Erythroblast (primary cell): ENCODE data around the gene PDGFA.
A peak's percentile ranks its signal among the peaks of the same experiment; 100 is the strongest.

Experiments
- DNase-seq, 2 experiments: peaks; one replicate each; lab custom pipeline; 2025; lab: John Stamatoyannopoulos, UW
- GATA1 ChIP-seq: IDR thresholded peaks from 2 replicates; pipeline ENCODE4 v1.6.1; 2011; ENCODE audit warnings: low read depth, mild to moderate bottlenecking, control low read depth, low read length, moderate library complexity
- POLR2A ChIP-seq: IDR thresholded peaks from 2 replicates; pipeline ENCODE4 v1.6.1; 2011; ENCODE audit warnings: mild to moderate bottlenecking, low read length

PDGFA gene

DNA sequence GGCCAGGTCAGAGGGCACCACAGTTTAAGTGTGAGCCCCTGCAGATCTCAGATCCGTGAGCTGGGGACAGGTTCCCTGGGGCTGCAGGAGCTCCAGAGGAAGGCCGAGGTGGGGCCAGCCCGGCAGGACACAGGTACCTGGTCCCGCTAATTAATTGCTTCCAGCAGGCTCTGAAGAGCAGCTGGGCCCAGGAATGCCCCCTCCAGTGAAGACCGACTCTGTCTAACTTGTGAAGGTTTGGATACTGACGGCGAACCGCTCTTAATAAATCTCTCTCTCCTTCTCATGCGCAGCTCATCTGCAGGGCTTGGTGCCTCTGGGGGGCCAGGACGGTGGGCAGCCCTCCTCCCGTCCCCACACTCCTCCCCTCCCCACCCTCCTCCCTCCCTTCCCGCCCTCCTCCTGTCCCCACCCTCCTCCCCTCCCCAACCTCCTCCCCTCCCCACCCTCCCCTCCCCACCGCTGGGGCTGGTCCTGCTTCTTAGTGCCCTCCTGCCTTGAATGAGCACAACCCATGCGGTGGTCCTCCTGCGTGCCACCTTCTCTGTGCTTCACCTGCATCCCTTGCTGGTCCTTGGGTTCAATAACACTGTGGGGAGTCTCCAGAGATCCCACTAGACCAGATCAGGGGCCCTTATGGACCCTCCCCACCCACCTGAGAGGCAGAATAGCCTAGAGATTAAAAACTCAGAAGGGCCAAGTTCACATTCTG, 38.3 kb downstream of the PDGFA start:
- DNase-seq, result no peak
- TF ChIP-seq GATA1 (no peak), POLR2A (no peak)

- DNase-seq, result peak in 1 of 2 experiments; percentile 30
- no peak for TF ChIP-seq GATA1
- no peak for TF ChIP-seq POLR2A
Measured at GRCh38 chr7:480531-481218, 39.0 kb downstream of the PDGFA start.

DNA sequence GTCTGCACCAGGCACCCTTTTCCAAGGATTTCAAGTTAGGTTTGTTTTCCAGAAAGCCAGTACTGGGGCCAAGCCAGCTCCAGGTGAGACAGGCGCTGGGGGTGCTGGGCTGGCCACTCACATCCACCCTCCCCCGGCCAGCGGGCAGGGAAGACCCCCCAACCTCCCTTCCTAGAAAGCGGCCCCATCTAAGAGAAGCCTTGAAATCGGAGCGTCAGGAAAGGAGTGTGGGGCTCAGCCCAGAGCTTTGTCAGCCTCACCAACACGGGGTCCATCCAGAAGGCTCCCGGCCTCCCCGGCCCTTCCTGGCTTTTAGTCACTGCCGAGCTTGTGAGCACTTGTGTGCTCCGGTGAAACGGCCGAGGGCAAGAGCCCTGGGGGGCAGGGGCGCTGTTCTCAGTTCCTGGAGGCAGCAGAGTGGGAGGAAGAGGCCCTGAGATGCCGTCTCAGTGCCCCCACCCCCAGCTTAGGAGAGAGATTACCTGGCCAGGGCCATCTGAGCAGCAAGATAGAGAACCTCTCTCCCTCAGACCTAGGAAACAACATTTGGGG, 39.6 kb downstream of the PDGFA start:
- TF ChIP-seq GATA1 (no peak), POLR2A (no peak)
- DNase-seq, result no peak

GRCh38 chr7:479115-479947, 40.3 kb downstream of the PDGFA start:
- TF ChIP-seq POLR2A, result no peak
- no peak for TF ChIP-seq GATA1
- DNase-seq, result no peak

DNA sequence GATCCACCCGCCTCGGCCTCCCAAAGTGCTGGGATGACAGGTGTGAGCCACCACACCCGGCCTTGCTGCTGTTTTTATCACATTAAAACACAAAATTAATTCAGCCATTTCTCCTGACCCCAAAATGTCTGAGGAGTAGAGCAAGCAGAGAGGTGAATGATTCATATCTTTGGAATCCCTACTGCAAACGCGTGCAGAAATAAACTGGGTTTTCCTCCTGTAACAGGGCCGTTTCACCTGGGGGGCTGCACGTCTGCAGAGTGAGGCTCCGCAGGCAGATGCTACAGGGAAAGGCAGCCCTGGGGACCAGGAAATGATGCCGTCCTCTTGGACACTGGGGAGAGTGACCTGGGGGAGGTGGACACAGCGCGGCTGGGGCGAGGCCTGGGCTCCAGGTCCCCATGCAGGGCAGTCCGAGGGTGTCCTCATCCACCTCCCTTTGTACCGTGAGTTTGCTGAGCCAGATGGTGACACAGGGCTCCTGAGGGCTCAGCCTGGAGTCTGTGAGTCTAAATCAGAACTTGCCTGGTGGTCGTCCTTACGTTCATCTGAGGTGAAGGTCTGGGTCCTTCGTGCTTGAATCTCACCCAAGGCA, 41.9 kb downstream of the PDGFA start:
- DNase-seq, result no peak
- TF ChIP-seq GATA1 (no peak), POLR2A (no peak)

- TF ChIP-seq GATA1, result no peak
- no peak for DNase-seq
Measured at GRCh38 chr7:476736-477360, 42.8 kb downstream of the PDGFA start.

GRCh38 chr7:475951-476441, 43.6 kb downstream of the PDGFA start:
- no peak for DNase-seq
- TF ChIP-seq GATA1 (no peak), POLR2A (no peak)

- no peak for TF ChIP-seq GATA1
- no peak for TF ChIP-seq POLR2A
- DNase-seq, result no peak
Measured at GRCh38 chr7:475425-475728, 44.3 kb downstream of the PDGFA start.

DNA sequence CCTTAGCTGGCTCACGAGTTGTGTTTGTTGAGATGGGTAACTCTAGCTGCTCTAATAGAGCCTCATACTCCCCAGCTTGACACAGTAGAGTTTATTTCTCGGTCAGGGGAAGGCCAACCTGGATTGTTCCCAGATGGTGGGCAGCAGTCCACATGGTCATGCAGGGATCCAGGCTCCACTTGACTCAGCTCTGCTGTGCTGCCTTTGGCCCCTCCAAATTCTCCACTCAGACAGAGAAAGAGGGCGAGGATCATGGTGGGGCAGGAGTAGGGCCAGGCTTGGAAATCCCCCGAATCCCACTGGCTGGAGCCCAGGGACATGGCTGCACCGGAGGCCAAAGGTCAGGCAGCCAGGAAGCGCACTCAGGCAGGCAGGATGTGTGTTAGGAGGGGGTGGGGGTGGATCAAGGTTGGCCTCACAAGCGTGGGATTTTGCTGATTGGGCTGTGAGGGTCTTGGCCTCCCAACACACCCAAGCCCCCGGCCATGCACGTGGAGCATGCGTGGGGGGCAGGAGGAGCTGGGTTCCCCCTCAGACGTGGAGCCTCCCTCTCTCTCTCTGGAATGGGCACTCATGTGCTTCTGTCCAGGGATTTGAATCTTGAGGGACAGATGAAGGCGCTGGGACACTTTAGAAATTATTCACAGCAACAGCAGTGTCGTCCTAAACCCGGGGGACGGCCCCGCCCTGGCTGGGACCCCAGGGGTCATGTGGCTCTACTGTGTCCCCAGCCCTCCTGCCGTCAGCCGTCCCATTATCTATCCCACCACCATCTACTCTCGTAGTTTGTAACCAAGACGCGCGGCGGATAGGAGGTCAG, 44.8 kb downstream of the PDGFA start:
- no peak for DNase-seq
- TF ChIP-seq POLR2A (no peak), GATA1 (no peak)

DNA sequence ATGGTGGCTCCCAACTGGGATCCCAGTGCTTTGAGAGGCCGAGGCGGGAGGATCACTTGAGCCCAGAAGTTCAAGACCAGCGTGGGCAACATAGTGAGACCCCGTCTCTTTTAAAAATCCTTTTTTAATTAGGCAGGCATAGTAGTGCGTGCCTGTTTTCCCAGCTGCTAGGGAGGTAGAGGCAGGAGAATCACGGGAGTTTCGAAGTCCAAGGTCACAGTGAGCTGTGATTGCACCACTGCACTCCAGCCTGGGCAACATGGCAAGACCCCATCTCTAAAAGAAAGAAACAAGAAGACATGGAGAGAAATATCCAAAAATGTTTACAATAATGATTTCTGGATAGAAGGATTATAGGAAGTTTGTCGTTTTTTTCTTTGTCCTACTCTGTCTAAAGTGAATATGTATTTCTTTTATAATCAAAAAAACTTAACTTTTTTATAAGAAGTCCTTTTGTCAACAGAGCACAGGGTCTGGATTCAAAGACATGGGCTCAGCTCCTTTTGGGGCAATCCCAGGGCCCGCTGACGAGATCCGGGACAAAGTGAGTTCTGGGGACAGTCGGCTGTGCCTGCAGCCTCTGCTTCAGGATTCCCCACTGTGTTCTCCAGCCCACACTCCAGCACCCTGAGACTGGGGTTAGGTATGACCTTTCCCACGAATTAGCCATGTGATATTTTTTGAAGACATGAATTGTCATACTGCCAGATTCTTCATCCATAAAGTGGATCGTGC, 45.6 kb downstream of the PDGFA start:
- TF ChIP-seq GATA1, result no peak
- no peak for DNase-seq

GRCh38 chr7:473211-473734, 46.4 kb downstream of the PDGFA start:
- TF ChIP-seq GATA1 (no peak), POLR2A (no peak)
- no peak for DNase-seq

GRCh38 chr7:472640-472957, 47.0 kb downstream of the PDGFA start:
- no peak for TF ChIP-seq GATA1
- no peak for TF ChIP-seq POLR2A
- DNase-seq, result no peak
